Endothelial cell of umbilical vein (primary cell): Measurements from ENCODE around the gene ZNF384. TPM values are rescaled to one million over a fixed set of nuclear protein-coding genes. Genes with fewer than 3 reads are reported as not detected.

Experiments used
- BruUV-seq: library from RNA; stranded (reverse); fragments of 400-500 nt; replicated peaks from 2 replicates; lab custom pipeline; 2021; lab: Mats Ljungman, UMichigan
- CTCF ChIA-PET: fragments of 300-600, 350-600 bp; sonication (Branson Sonifier 250); formaldehyde crosslinking; loops from one replicate; lab custom pipeline; 2021; ENCODE audit warnings: antibody characterized with exemption, inconsistent platforms; lab: Charles Lee
- POLR2A ChIA-PET: fragments of 300-600, 350-600 bp; sonication (Branson Sonifier 250); formaldehyde crosslinking; loops from one replicate; lab custom pipeline; 2021; ENCODE audit warnings: antibody characterized with exemption, inconsistent platforms; lab: Charles Lee
- DNase-seq: peaks from one replicate; pipeline ENCODE4 v3.0.0-alpha.2; 2011; ENCODE audit warnings: low read depth, low spot score
- FAIRE-seq: peaks from 2 replicates; lab custom pipeline; 2011; peaks lifted over from hg19 to GRCh38; lab: Jason Lieb, UNC
- H2AFZ ChIP-seq: 2 replicates; pipeline ENCODE4 v1.6.0; 2012; ENCODE audit warnings: low read depth, low read length, control low read depth, inconsistent platforms
- H3K27ac ChIP-seq: 2 replicates; pipeline ENCODE4 v1.5.1; 2011; ENCODE audit warnings: low read depth, mild to moderate bottlenecking, control low read depth, low read length, moderate library complexity; ENCODE audit not compliant: insufficient read depth
- H3K27me3 ChIP-seq, 2 experiments: 2 replicates each; pipeline versions ENCODE4 v1.6.0 to v1.6.1; 2011; ENCODE audit warnings: low read length in 2 of 2, mixed read lengths in 1 of 2; ENCODE audit not compliant: control insufficient read depth in 2 of 2, insufficient read depth in 2 of 2
- H3K36me3 ChIP-seq, 2 experiments: 2 replicates in 1 of 2; 3 replicates in 1 of 2; pipeline ENCODE4 v1.5.1; 2011; ENCODE audit warnings: low read length in 2 of 2, mild to moderate bottlenecking in 1 of 2, moderate library complexity in 1 of 2; ENCODE audit not compliant: control insufficient read depth in 2 of 2, insufficient read depth in 2 of 2; ENCODE audit errors: extremely low read depth in 1 of 2
- H3K4me1 ChIP-seq: 3 replicates; pipeline ENCODE4 v1.5.1; 2011; ENCODE audit warnings: mild to moderate bottlenecking, low read length; ENCODE audit not compliant: control insufficient read depth, insufficient read depth; ENCODE audit errors: extremely low read depth
- H3K4me2 ChIP-seq: 2 replicates; pipeline ENCODE4 v1.6.1; 2011; ENCODE audit warnings: low read length, control low read depth, mixed read lengths; ENCODE audit not compliant: insufficient read depth
- H3K4me3 ChIP-seq, 3 experiments: fragments of 200-600 bp in 1 of 3; sonication (generic), shearing (Covaris generic) in 1 of 3; replicated peaks in 1 of 3; 2 replicates each; pipeline ENCODE4 v1.5.1; 2011 to 2016; ENCODE audit warnings: control low read depth in 3 of 3, low read length in 3 of 3, mild to moderate bottlenecking in 2 of 3, inconsistent platforms in 1 of 3, low read depth in 1 of 3, moderate library complexity in 1 of 3; ENCODE audit not compliant: insufficient read depth in 1 of 3
- H3K79me2 ChIP-seq: 2 replicates; pipeline ENCODE4 v1.6.0; 2012; ENCODE audit warnings: low read length, inconsistent platforms; ENCODE audit not compliant: control insufficient read depth, insufficient read depth
- H3K9ac ChIP-seq: replicated peaks from 2 replicates; pipeline ENCODE3; 2011; ENCODE audit warnings: low read length, control low read depth; ENCODE audit not compliant: insufficient read depth; ENCODE audit errors: extremely low read depth
- H3K9me1 ChIP-seq: replicated peaks from 3 replicates; pipeline ENCODE4 v1.6.0; 2011; ENCODE audit warnings: mild to moderate bottlenecking, low read length; ENCODE audit not compliant: control insufficient read depth, insufficient read depth; ENCODE audit errors: extremely low read depth
- H3K9me3 ChIP-seq: replicated peaks from 2 replicates; pipeline ENCODE4 v1.5.1; 2012; ENCODE audit warnings: low read length, inconsistent platforms; ENCODE audit not compliant: control insufficient read depth, insufficient read depth
- H4K20me1 ChIP-seq: replicated peaks from 2 replicates; pipeline ENCODE3; 2011; ENCODE audit warnings: mild to moderate bottlenecking, low read length; ENCODE audit not compliant: control insufficient read depth, insufficient read depth; ENCODE audit errors: extremely low read depth
- CTCF ChIP-seq, 2 donors: IDR thresholded peaks; 1 replicate in 1 of 2; 2 replicates in 1 of 2; pipeline ENCODE4 v1.5.1; 2011; ENCODE audit warnings: low read length in 2 of 2, mild to moderate bottlenecking in 2 of 2, moderate library complexity in 2 of 2, control low read depth in 1 of 2, inconsistent platforms in 1 of 2, low read depth in 1 of 2; ENCODE audit not compliant: insufficient read depth in 1 of 2; ENCODE audit errors: extremely low read depth in 1 of 2
- EZH2 ChIP-seq: IDR thresholded peaks from 2 replicates; pipeline ENCODE4 v1.6.1; 2012; ENCODE audit warnings: borderline replicate concordance, low read depth, mild to moderate bottlenecking, moderate library complexity, low read length, inconsistent platforms; ENCODE audit not compliant: severe bottlenecking
- FOS ChIP-seq: IDR thresholded peaks from 2 replicates; pipeline ENCODE4 v1.6.1; 2011; ENCODE audit warnings: mild to moderate bottlenecking, low read length, moderate library complexity, borderline replicate concordance; ENCODE audit not compliant: insufficient read depth
- GATA2 ChIP-seq: IDR thresholded peaks from 2 replicates; pipeline ENCODE4 v1.7.0; 2011; ENCODE audit warnings: low read depth, mild to moderate bottlenecking, moderate library complexity, mixed read lengths, low read length; ENCODE audit not compliant: insufficient read length, insufficient read depth
- JUN ChIP-seq: IDR thresholded peaks from 2 replicates; pipeline ENCODE4 v1.6.1; 2011; ENCODE audit warnings: borderline replicate concordance, low read depth; ENCODE audit not compliant: insufficient read length, insufficient read depth
- MAX ChIP-seq: IDR thresholded peaks from 2 replicates; pipeline ENCODE4 v1.6.1; 2011; ENCODE audit not compliant: insufficient read depth, insufficient read length
- MYC ChIP-seq: IDR thresholded peaks from one replicate; pipeline ENCODE4 v1.6.1; 2011; ENCODE audit warnings: mild to moderate bottlenecking, low read depth, low read length
- POLR2A ChIP-seq: IDR thresholded peaks from 2 replicates; pipeline ENCODE4 v1.6.1; 2012; ENCODE audit warnings: low read depth, mild to moderate bottlenecking, control low read depth, low read length
- POLR2AphosphoS5 ChIP-seq: IDR thresholded peaks from 2 replicates; pipeline ENCODE4 v1.6.1; 2012; ENCODE audit warnings: low read depth, mild to moderate bottlenecking, control low read depth, low read length, moderate library complexity; ENCODE audit not compliant: insufficient read depth
- dilution Hi-C: fragments of 300-500 bp; cut with MboI; formaldehyde crosslinking; loops from one replicate; pipeline ENCODE4 v1.15.0; 2019; ENCODE audit warnings: low sequenced_read_pairs; ENCODE audit not compliant: extremely low pct_ligation_motif_present
- intact Hi-C: fragments of 100-400 bp; cut with micrococcal nuclease; formaldehyde crosslinking; loops from one replicate; pipeline ENCODE4 v1.10.0; 2022
- polyA plus RNA-seq, 4 experiments: library from polyadenylated mRNA; depleted of rRNA in 3 of 4; stranded (reverse) in 3 of 4; unstranded in 1 of 4; fragments of >200 nt; gene quantifications; 2 replicates each; pipeline versions ENCODE4 v1.2.1 to v1.2.3, GENCODE V29; 2011 to 2012; ENCODE audit warnings: missing spikeins in 1 of 4
- total RNA-seq: library from RNA; stranded (reverse); gene quantifications from 2 replicates; pipeline ENCODE4 v1.2.3, GENCODE V29; 2021

ZNF384 gene
- total and polyA plus RNA-seq, 2 donors (not counting 3 experiments of a cell fraction or from before 2014, with no cell fraction given), result 52.8 to 58.3 TPM

GRCh38 chr12:6736754-6737153 is 47.6 kb upstream of the ZNF384 start:
- H4K20me1 ChIP-seq, result no peaks in the 10 kb centered on the region
- ChIA-PET CTCF (interaction anchor here (1.3 to 2.2 kb wide), 4 partner anchors 12 to 100 kb away, joined by 3 to 10 read pairs (median 6); partner anchors contain the start of gene MLF2), POLR2A (no interaction called here)
- H3K9me3 ChIP-seq, result no peaks in the 10 kb centered on the region
- no peaks in the 10 kb centered on the region for H3K36me3 ChIP-seq
- H3K4me3 ChIP-seq, result no peak overlapping the region
- H3K4me2 ChIP-seq, result no peak overlapping the region
- no TSS peak for BruUV-seq
- no peaks in the 10 kb centered on the region for H3K27me3 ChIP-seq
- DNase-seq (no peak), FAIRE-seq (no peak)
- no peaks in the 10 kb centered on the region for H3K79me2 ChIP-seq
- dilution Hi-C loops (no loop called here), intact Hi-C loops (no loop called here)
- no peak overlapping the region for H3K27ac ChIP-seq
- no peak overlapping the region for H3K9ac ChIP-seq
- no peaks in the 10 kb centered on the region for H3K9me1 ChIP-seq
- no peaks in the 10 kb centered on the region for H3K4me1 ChIP-seq
- TF ChIP-seq GATA2, result no peak
- TF ChIP-seq CTCF (IDR thresholded peaks at IDR 0.05; ENCODE audit: extremely low read depth in 1 of 2, insufficient read depth in 1 of 2, low read depth in 1 of 2, low read length in 2 of 2), result no peak
- TF ChIP-seq MAX, result no peak
- TF ChIP-seq POLR2AphosphoS5, result no peak
- no peak for TF ChIP-seq JUN
- TF ChIP-seq FOS, result no peak
- TF ChIP-seq MYC, result no peak
- no peak for TF ChIP-seq EZH2
- TF ChIP-seq POLR2A, result no peak
- no peak overlapping the region for H2AFZ ChIP-seq
